WTC11 (cell line): ENCODE data around the gene MARS1. TPM values are rescaled to one million over a fixed set of nuclear protein-coding genes. Genes with fewer than 3 reads are reported as not detected.

Experiments
- ATAC-seq: fragments of 200-7000 bp; cut with Tn5 transposase; 2 replicates; pipeline ENCODE4 v1.10.0; 2021; ENCODE audit warnings: mild to moderate bottlenecking, moderate library complexity
- CTCF ChIA-PET: fragments of 300-600 bp; sonication (Branson Sonifier 250); formaldehyde crosslinking; loops from one replicate; lab custom pipeline; 2021; ENCODE audit warnings: antibody characterized with exemption; lab: Charles Lee
- POLR2A ChIA-PET: fragments of 350-600 bp; sonication (Branson Sonifier 250); formaldehyde crosslinking; loops from one replicate; lab custom pipeline; 2021; ENCODE audit warnings: antibody characterized with exemption; lab: Charles Lee
- DNase-seq: peaks from one replicate; pipeline ENCODE4 v3.0.0; 2021; ENCODE audit warnings: low spot score
- H3K27ac Mint-ChIP-seq: 2 replicates; pipeline ENCODE4 v1.8.0; 2021; ENCODE audit warnings: mixed read lengths
- H3K27me3 Mint-ChIP-seq: 2 replicates; pipeline ENCODE4 v1.8.0; 2021; ENCODE audit warnings: low read depth, mild to moderate bottlenecking, moderate library complexity, mixed read lengths
- H3K36me3 Mint-ChIP-seq: 2 replicates; pipeline ENCODE4 v1.8.0; 2021; ENCODE audit warnings: mixed read lengths
- H3K4me1 Mint-ChIP-seq: 2 replicates; pipeline ENCODE4 v1.8.0; 2022; ENCODE audit warnings: mixed read lengths
- H3K4me3 Mint-ChIP-seq: 2 replicates; pipeline ENCODE4 v1.8.0; 2021; ENCODE audit warnings: mild to moderate bottlenecking, moderate library complexity, mixed read lengths
- H3K9me3 Mint-ChIP-seq: 2 replicates; pipeline ENCODE4 v1.8.0; 2021; ENCODE audit warnings: mixed read lengths
- ATF1 ChIP-seq: sonication (generic); formaldehyde crosslinking; IDR thresholded peaks from 2 replicates; pipeline ENCODE4 v1.8.1; 2023; ENCODE audit warnings: mild to moderate bottlenecking, moderate library complexity, missing genetic modification reagents
- CREB1 ChIP-seq: sonication (generic); formaldehyde crosslinking; IDR thresholded peaks from 2 replicates; pipeline ENCODE4 v1.8.0; 2023; ENCODE audit warnings: mild to moderate bottlenecking, missing genetic modification reagents
- CREM ChIP-seq: sonication (generic); formaldehyde crosslinking; IDR thresholded peaks from 2 replicates; pipeline ENCODE4 v1.8.1; 2022; ENCODE audit warnings: mild to moderate bottlenecking, missing genetic modification reagents, moderate library complexity
- EMX1 ChIP-seq: fragments of 250-450 bp; sonication (Bioruptor Pico); IDR thresholded peaks from 2 replicates; pipeline ENCODE4 v1.8.0; 2021; ENCODE audit warnings: mild to moderate bottlenecking
- FOXJ3 ChIP-seq: sonication (generic); formaldehyde crosslinking; IDR thresholded peaks from 2 replicates; pipeline ENCODE4 v1.9.0; 2021; ENCODE audit warnings: missing genetic modification reagents, mild to moderate bottlenecking, borderline replicate concordance
- FOXK1 ChIP-seq: sonication (generic); formaldehyde crosslinking; IDR thresholded peaks from 2 replicates; pipeline ENCODE4 v1.8.0; 2022; ENCODE audit warnings: mild to moderate bottlenecking, moderate library complexity, missing genetic modification reagents
- GABPB1 ChIP-seq: sonication (generic); formaldehyde crosslinking; IDR thresholded peaks from 2 replicates; pipeline ENCODE4 v1.8.1; 2023; ENCODE audit warnings: mild to moderate bottlenecking, missing genetic modification reagents
- GRHL2 ChIP-seq: fragments of 250-450 bp; sonication (Bioruptor Pico); IDR thresholded peaks from 2 replicates; pipeline ENCODE4 v1.8.0; 2022; ENCODE audit warnings: mild to moderate bottlenecking, moderate library complexity; ENCODE audit not compliant: insufficient replicate concordance, severe bottlenecking
- GTF2I ChIP-seq: fragments of 250-450 bp; sonication (Bioruptor Pico); conservative IDR thresholded peaks from 2 replicates; pipeline ENCODE4 v1.4.0; 2021; ENCODE audit warnings: mild to moderate bottlenecking
- HMGA2 ChIP-seq: fragments of 250-450 bp; sonication (Bioruptor Pico); IDR thresholded peaks from 2 replicates; pipeline ENCODE4 v1.4.0; 2021; ENCODE audit warnings: mild to moderate bottlenecking, moderate library complexity
- IRF1 ChIP-seq: sonication (generic); formaldehyde crosslinking; IDR thresholded peaks from 2 replicates; pipeline ENCODE4 v1.8.0; 2023; ENCODE audit warnings: missing genetic modification reagents
- JUN ChIP-seq: sonication (generic); formaldehyde crosslinking; IDR thresholded peaks from 2 replicates; pipeline ENCODE4 v1.8.0; 2023; ENCODE audit warnings: mild to moderate bottlenecking, missing genetic modification reagents
- MAX ChIP-seq: sonication (generic); formaldehyde crosslinking; IDR thresholded peaks from 2 replicates; pipeline ENCODE4 v1.8.0; 2022; ENCODE audit warnings: mild to moderate bottlenecking, missing genetic modification reagents
- MXD4 ChIP-seq: fragments of 250-450 bp; sonication (Bioruptor Pico); IDR thresholded peaks from 2 replicates; pipeline ENCODE4 v1.8.0; 2021; ENCODE audit warnings: mild to moderate bottlenecking, moderate library complexity, borderline replicate concordance
- MYBL2 ChIP-seq: sonication (generic); formaldehyde crosslinking; IDR thresholded peaks from 2 replicates; pipeline ENCODE4 v1.8.1; 2023; ENCODE audit warnings: mild to moderate bottlenecking, moderate library complexity, missing genetic modification reagents
- NFATC4 ChIP-seq: fragments of 250-450 bp; sonication (Bioruptor Pico); IDR thresholded peaks from 2 replicates; pipeline ENCODE4 v1.9.0; 2021; ENCODE audit warnings: mild to moderate bottlenecking
- PRRX2 ChIP-seq: fragments of 250-450 bp; sonication (Bioruptor Pico); IDR thresholded peaks from 2 replicates; pipeline ENCODE4 v1.8.0; 2021; ENCODE audit warnings: mild to moderate bottlenecking
- RORB ChIP-seq: fragments of 250-450 bp; sonication (Bioruptor Pico); IDR thresholded peaks from 2 replicates; pipeline ENCODE4 v1.9.0; 2021; ENCODE audit warnings: mild to moderate bottlenecking
- SMAD4 ChIP-seq: sonication (generic); formaldehyde crosslinking; IDR thresholded peaks from 2 replicates; pipeline ENCODE4 v1.8.0; 2022; ENCODE audit warnings: mild to moderate bottlenecking, missing genetic modification reagents
- SP1 ChIP-seq: sonication (generic); formaldehyde crosslinking; conservative IDR thresholded peaks from 2 replicates; pipeline ENCODE4 v1.8.1; 2022; ENCODE audit warnings: missing genetic modification reagents
- USF2 ChIP-seq: sonication (generic); formaldehyde crosslinking; IDR thresholded peaks from 2 replicates; pipeline ENCODE4 v1.8.1; 2023; ENCODE audit warnings: mild to moderate bottlenecking, missing genetic modification reagents, moderate library complexity
- ZNF671 ChIP-seq: fragments of 250-450 bp; sonication (Bioruptor Pico); IDR thresholded peaks from 2 replicates; pipeline ENCODE4 v1.8.0; 2021; ENCODE audit warnings: mild to moderate bottlenecking
- total RNA-seq: library from RNA; stranded (reverse); gene quantifications from 3 replicates; pipeline ENCODE4 v1.2.3, GENCODE V29; 2021
- TF ChIP-seq, protein P1 (sequence below): fragments of 250-450 bp; sonication (Bioruptor Pico); IDR thresholded peaks from 2 replicates; pipeline ENCODE4 v1.9.0; 2021; ENCODE audit warnings: mild to moderate bottlenecking
- TF ChIP-seq, protein P2 (sequence below): sonication (generic); formaldehyde crosslinking; IDR thresholded peaks from 2 replicates; pipeline ENCODE4 v1.8.0; 2022; ENCODE audit warnings: mild to moderate bottlenecking, missing genetic modification reagents
- TF ChIP-seq, protein P3 (sequence below): fragments of 200-600 bp; IDR thresholded peaks from 2 replicates; pipeline ENCODE4 v1.8.0; 2022; ENCODE audit warnings: antibody characterized with exemption

The MARS1 gene
- total RNA-seq, 1 experiment from 2014 or later, result 367 TPM

- TF ChIP-seq GTF2I (no peak), MXD4 (no peak), USF2 (CRISPR knock-in tag) (no peak), IRF1 (CRISPR knock-in tag) (no peak), GRHL2 (CRISPR knock-in tag) (no peak), RORB (no peak), CREM (no peak), HMGA2 (CRISPR knock-in tag) (no peak)
- TF ChIP-seq, protein P1, sequence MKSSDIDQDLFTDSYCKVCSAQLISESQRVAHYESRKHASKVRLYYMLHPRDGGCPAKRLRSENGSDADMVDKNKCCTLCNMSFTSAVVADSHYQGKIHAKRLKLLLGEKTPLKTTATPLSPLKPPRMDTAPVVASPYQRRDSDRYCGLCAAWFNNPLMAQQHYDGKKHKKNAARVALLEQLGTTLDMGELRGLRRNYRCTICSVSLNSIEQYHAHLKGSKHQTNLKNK (CRISPR knock-in tag), result no peak
Observed at GRCh38 chr12:57518176-57518919, 30.5 kb downstream of the MARS1 start (continued).

- ATAC-seq, result no peak
- Mint-ChIP-seq H3K4me1 (peaks cover 37% of the 10 kb centered on the region), H3K27ac (peak overlapping the region; percentile 100), H3K4me3 (peak overlapping the region; percentile 96), H3K36me3 (peaks cover 48% of the 10 kb centered on the region), H3K9me3 (no peaks in the 10 kb centered on the region)
- POLR2A ChIA-PET, result interaction anchor here (0.9 to 2.2 kb wide), 5 partner anchors 10 to 60 kb away, joined by 3 to 9 read pairs (median 4); partner anchors contain the start of gene GLI1
- TF ChIP-seq PRRX2 (CRISPR knock-in tag), result no peak
- TF ChIP-seq GABPB1 (CRISPR knock-in tag), result peak; percentile 80
- TF ChIP-seq GRHL2 (CRISPR knock-in tag), result no peak
- TF ChIP-seq, protein P2, sequence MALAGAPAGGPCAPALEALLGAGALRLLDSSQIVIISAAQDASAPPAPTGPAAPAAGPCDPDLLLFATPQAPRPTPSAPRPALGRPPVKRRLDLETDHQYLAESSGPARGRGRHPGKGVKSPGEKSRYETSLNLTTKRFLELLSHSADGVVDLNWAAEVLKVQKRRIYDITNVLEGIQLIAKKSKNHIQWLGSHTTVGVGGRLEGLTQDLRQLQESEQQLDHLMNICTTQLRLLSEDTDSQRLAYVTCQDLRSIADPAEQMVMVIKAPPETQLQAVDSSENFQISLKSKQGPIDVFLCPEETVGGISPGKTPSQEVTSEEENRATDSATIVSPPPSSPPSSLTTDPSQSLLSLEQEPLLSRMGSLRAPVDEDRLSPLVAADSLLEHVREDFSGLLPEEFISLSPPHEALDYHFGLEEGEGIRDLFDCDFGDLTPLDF (CRISPR knock-in tag), result peak; percentile 69; the same call in 1 of the 2 replicates
- 0 out of 2 replicates have a peak, but pooled peaks have one; percentile 32 for TF ChIP-seq CREB1
- no peak for TF ChIP-seq IRF1 (CRISPR knock-in tag)
- TF ChIP-seq, all 79 proteins: peak for 3
- DNase-seq, result peak; percentile 25
- CTCF ChIA-PET, result interaction anchor here (1.6 to 2.0 kb wide), 2 partner anchors 60 to 64 kb away, joined by 4 to 8 read pairs; partner anchors contain the start of gene GLI1
- peaks cover 3% of the 10 kb centered on the region; the same call in 1 of the 2 replicates for H3K27me3 Mint-ChIP-seq
Observed at GRCh38 chr12:57518920-57519795, 31.3 kb downstream of the MARS1 start.

DNA sequence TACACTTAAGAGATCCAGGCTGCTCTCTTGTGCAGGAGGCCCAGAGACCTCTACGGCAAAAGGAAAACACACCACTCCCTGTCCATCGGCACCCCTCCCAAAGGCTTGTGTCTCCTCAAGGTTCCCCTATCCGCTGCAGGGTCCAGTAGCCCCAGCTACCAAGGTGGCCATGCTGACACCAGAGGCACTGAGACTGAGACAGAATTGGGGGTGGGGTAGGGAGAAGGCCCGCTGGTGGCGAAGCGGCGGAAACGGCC is 31.9 kb downstream of the MARS1 start:
- ATAC-seq (peak; percentile 7), DNase-seq (no peak)
- Mint-ChIP-seq H3K9me3 (no peaks in the 10 kb centered on the region), H3K27ac (peak overlapping the region; percentile 100), H3K27me3 (peaks cover 3% of the 10 kb centered on the region; the same call in 1 of the 2 replicates), H3K4me1 (peaks cover 42% of the 10 kb centered on the region), H3K36me3 (peaks cover 42% of the 10 kb centered on the region), H3K4me3 (peak overlapping the region; percentile 96)
- ChIA-PET POLR2A (interaction anchor here (1.1 to 2.2 kb wide), 6 partner anchors 10 to 65 kb away, joined by 3 to 9 read pairs (median 6); partner anchors contain the start of genes GLI1 and INHBE), CTCF (interaction anchor here (1.6 to 2.0 kb wide), 2 partner anchors 61 to 64 kb away, joined by 4 to 8 read pairs; partner anchors contain the start of gene GLI1)
- TF ChIP-seq PRRX2 (CRISPR knock-in tag), result 0 out of 2 replicates have a peak, but pooled peaks have one; percentile 22
- 0 out of 2 replicates have a peak, but pooled peaks have one; percentile 5 for TF ChIP-seq CREB1
- no peak for TF ChIP-seq ATF1 (CRISPR knock-in tag)
- no peak for TF ChIP-seq EMX1 (CRISPR knock-in tag)
- TF ChIP-seq FOXJ3 (CRISPR knock-in tag), result no peak
- TF ChIP-seq RORB, result no peak
- 0 out of 2 replicates have a peak, but pooled peaks have one; percentile 49 for TF ChIP-seq MAX (CRISPR knock-in tag)
- no peak for TF ChIP-seq ZNF671 (CRISPR knock-in tag)
- peak; percentile 43; the same call in 1 of the 2 replicates for TF ChIP-seq NFATC4 (CRISPR knock-in tag)
- 0 out of 2 replicates have a peak, but pooled peaks have one; percentile 53 for TF ChIP-seq MYBL2 (CRISPR knock-in tag)
- TF ChIP-seq, protein P3, sequence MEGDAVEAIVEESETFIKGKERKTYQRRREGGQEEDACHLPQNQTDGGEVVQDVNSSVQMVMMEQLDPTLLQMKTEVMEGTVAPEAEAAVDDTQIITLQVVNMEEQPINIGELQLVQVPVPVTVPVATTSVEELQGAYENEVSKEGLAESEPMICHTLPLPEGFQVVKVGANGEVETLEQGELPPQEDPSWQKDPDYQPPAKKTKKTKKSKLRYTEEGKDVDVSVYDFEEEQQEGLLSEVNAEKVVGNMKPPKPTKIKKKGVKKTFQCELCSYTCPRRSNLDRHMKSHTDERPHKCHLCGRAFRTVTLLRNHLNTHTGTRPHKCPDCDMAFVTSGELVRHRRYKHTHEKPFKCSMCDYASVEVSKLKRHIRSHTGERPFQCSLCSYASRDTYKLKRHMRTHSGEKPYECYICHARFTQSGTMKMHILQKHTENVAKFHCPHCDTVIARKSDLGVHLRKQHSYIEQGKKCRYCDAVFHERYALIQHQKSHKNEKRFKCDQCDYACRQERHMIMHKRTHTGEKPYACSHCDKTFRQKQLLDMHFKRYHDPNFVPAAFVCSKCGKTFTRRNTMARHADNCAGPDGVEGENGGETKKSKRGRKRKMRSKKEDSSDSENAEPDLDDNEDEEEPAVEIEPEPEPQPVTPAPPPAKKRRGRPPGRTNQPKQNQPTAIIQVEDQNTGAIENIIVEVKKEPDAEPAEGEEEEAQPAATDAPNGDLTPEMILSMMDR, result no peak
- no peak for TF ChIP-seq SP1 (CRISPR knock-in tag)
- no peak for TF ChIP-seq FOXK1 (CRISPR knock-in tag)
- no peak for TF ChIP-seq SMAD4
- no peak for TF ChIP-seq JUN (CRISPR knock-in tag)
